HepG2 (cell line): ENCODE data around the gene SLC2A13. TPM values are rescaled to one million over a fixed set of nuclear protein-coding genes. Genes with fewer than 3 reads are reported as not detected.

Experiments
- ATAC-seq: fragments of 200-7000 bp; cut with Tn5 transposase; 3 replicates; pipeline ENCODE4 v1.9.1; 2020; ENCODE audit warnings: mild to moderate bottlenecking, moderate library complexity
- BruUV-seq: library from RNA; stranded (reverse); fragments of 400-500 nt; replicated peaks from 2 replicates; lab custom pipeline; 2021; lab: Mats Ljungman, UMichigan
- CTCF ChIA-PET: fragments of 300-600 bp; formaldehyde crosslinking; extraction: SDS; loops from one replicate; lab custom pipeline; 2021; ENCODE audit warnings: low total read pairs, inconsistent platforms, low intra/inter-chr PET ratio; lab: Yijun Ruan, JAX
- POLR2A ChIA-PET: fragments of 350-600 bp; sonication (Branson Sonifier 250); formaldehyde crosslinking; loops from one replicate; lab custom pipeline; 2020; ENCODE audit warnings: antibody characterized with exemption, inconsistent platforms; lab: Yijun Ruan, JAX
- DNase-seq: peaks from one replicate; pipeline ENCODE4 v3.0.0-alpha.2; 2015; ENCODE audit warnings: low spot score
- FAIRE-seq: peaks from 3 replicates; lab custom pipeline; 2011; peaks lifted over from hg19 to GRCh38; lab: Jason Lieb, UNC
- H2AFZ ChIP-seq: one replicate; pipeline ENCODE4 v1.6.1; 2011; ENCODE audit warnings: low read length, inconsistent platforms
- H3K27ac ChIP-seq: fragments of 300-600 bp; 3 replicates; pipeline ENCODE4 v1.8.0; 2011; ENCODE audit warnings: mixed run types, mild to moderate bottlenecking, mixed read lengths, low read length, inconsistent platforms; ENCODE audit not compliant: insufficient read depth; ENCODE audit errors: extremely low read length
- H3K27me3 ChIP-seq, 2 experiments: fragments of 200-600 bp in 1 of 2; 2 replicates in 1 of 2; 3 replicates in 1 of 2; pipeline versions ENCODE4 v1.6.0 to v1.8.0; 2011; ENCODE audit warnings: low read length in 2 of 2, mild to moderate bottlenecking in 2 of 2, moderate library complexity in 2 of 2, inconsistent platforms in 1 of 2; ENCODE audit not compliant: insufficient read depth in 2 of 2, control insufficient read depth in 1 of 2
- H3K36me3 ChIP-seq, 2 experiments: fragments of 200-600 bp in 1 of 2; replicated peaks in 1 of 2; 2 replicates in 1 of 2; 3 replicates in 1 of 2; pipeline versions ENCODE4 v1.5.1 to v1.8.0; 2011; ENCODE audit warnings: low read length in 2 of 2, inconsistent platforms in 1 of 2; ENCODE audit not compliant: insufficient read depth in 2 of 2, control insufficient read depth in 1 of 2
- H3K4me1 ChIP-seq: 2 replicates; pipeline ENCODE4 v1.5.1; 2012; ENCODE audit warnings: low read length, inconsistent platforms; ENCODE audit not compliant: insufficient read depth
- H3K4me2 ChIP-seq: 2 replicates; pipeline ENCODE4 v1.6.0; 2011; ENCODE audit warnings: low read depth, low read length, inconsistent platforms
- H3K4me3 ChIP-seq, 3 experiments: fragments of 200-600 bp in 1 of 3; sonication (generic), shearing (Covaris generic) in 1 of 3; replicated peaks in 1 of 3; 2 replicates each; pipeline ENCODE4 v1.5.1; 2011 to 2016; ENCODE audit warnings: low read length in 3 of 3, inconsistent platforms in 2 of 3, low read depth in 2 of 3, mild to moderate bottlenecking in 2 of 3, control low read depth in 1 of 3, mixed read lengths in 1 of 3; ENCODE audit not compliant: insufficient read depth in 1 of 3
- H3K79me2 ChIP-seq: one replicate; pipeline ENCODE4 v1.6.1; 2011; ENCODE audit warnings: low read length, inconsistent platforms; ENCODE audit not compliant: insufficient read depth
- H3K9ac ChIP-seq: 2 replicates; pipeline ENCODE4 v1.6.0; 2011; ENCODE audit warnings: mild to moderate bottlenecking, low read depth, low read length, inconsistent platforms; ENCODE audit not compliant: insufficient read depth
- H3K9me3 ChIP-seq: 2 replicates; pipeline ENCODE4 v1.5.1; 2012; ENCODE audit warnings: mild to moderate bottlenecking, low read length
- H4K20me1 ChIP-seq: 2 replicates; pipeline ENCODE4 v1.6.0; 2011; ENCODE audit warnings: inconsistent platforms, mild to moderate bottlenecking, low read length, moderate library complexity; ENCODE audit not compliant: insufficient read depth
- GABPA ChIP-seq, 2 experiments: IDR thresholded peaks; 2 replicates each; pipeline ENCODE4 v1.6.1; 2011 to 2016; ENCODE audit warnings: low read depth in 2 of 2, low read length in 1 of 2, missing biosample characterization in 1 of 2, missing genetic modification characterization in 1 of 2
- HNRNPLL ChIP-seq: fragments of 200-400 bp; formaldehyde crosslinking; IDR thresholded peaks from 2 replicates; pipeline ENCODE4 v1.6.1; 2017; ENCODE audit warnings: mild to moderate bottlenecking, low read depth, low read length; ENCODE audit not compliant: poor library complexity, severe bottlenecking
- HOXA7 ChIP-seq: sonication (generic); formaldehyde crosslinking; IDR thresholded peaks from 2 replicates; pipeline ENCODE4 v1.8.1; 2022; ENCODE audit warnings: mild to moderate bottlenecking, missing genetic modification reagents, moderate library complexity
- LCORL ChIP-seq, 2 experiments: fragments of 450-650 bp in 1 of 2; sonication (generic) in 1 of 2; formaldehyde crosslinking in 1 of 2; IDR thresholded peaks; 2 replicates each; pipeline versions ENCODE4 v1.5.0 to v1.6.1; 2017 to 2020; ENCODE audit warnings: antibody characterized with exemption in 1 of 2, missing genetic modification reagents in 1 of 2
- NFYB ChIP-seq: sonication (generic); formaldehyde crosslinking; IDR thresholded peaks from 2 replicates; pipeline ENCODE4 v1.4.0; 2020; ENCODE audit warnings: missing genetic modification reagents
- NONO ChIP-seq, 2 experiments: fragments of 450-650 bp in 1 of 2; sonication (generic) in 1 of 2; formaldehyde crosslinking in 1 of 2; IDR thresholded peaks in 1 of 2; conservative IDR thresholded peaks in 1 of 2; 2 replicates each; pipeline versions ENCODE4 v1.6.1 to v1.8.0; 2017 to 2022; ENCODE audit warnings: mild to moderate bottlenecking in 1 of 2, missing genetic modification reagents in 1 of 2, moderate library complexity in 1 of 2
- PRMT3 ChIP-seq: sonication (generic); formaldehyde crosslinking; IDR thresholded peaks from 2 replicates; pipeline ENCODE4 v1.8.1; 2022; ENCODE audit warnings: low read depth, mild to moderate bottlenecking, moderate library complexity, missing genetic modification reagents, borderline replicate concordance
- SIN3A ChIP-seq: IDR thresholded peaks from 2 replicates; pipeline ENCODE4 v1.6.1; 2011; ENCODE audit warnings: low read depth, mild to moderate bottlenecking, control low read depth, low read length, borderline replicate concordance
- SMC3 ChIP-seq: IDR thresholded peaks from 2 replicates; pipeline ENCODE4 v1.6.1; 2011; ENCODE audit warnings: low read length, improper control_type of control experiment
- SMYD3 ChIP-seq: sonication (generic); formaldehyde crosslinking; IDR thresholded peaks from 2 replicates; pipeline ENCODE4 v1.8.1; 2023; ENCODE audit warnings: mild to moderate bottlenecking, missing genetic modification reagents
- TRIM24 ChIP-seq: sonication (generic); formaldehyde crosslinking; IDR thresholded peaks from 2 replicates; pipeline ENCODE4 v1.8.0; 2022; ENCODE audit warnings: mild to moderate bottlenecking, missing genetic modification reagents
- ZBTB42 ChIP-seq: sonication (generic); formaldehyde crosslinking; IDR thresholded peaks from 2 replicates; pipeline ENCODE4 v1.5.0; 2020; ENCODE audit warnings: mild to moderate bottlenecking, missing genetic modification reagents
- ZNF577 ChIP-seq: sonication (generic); formaldehyde crosslinking; IDR thresholded peaks from 2 replicates; pipeline ENCODE4 v1.4.0; 2020; ENCODE audit warnings: mild to moderate bottlenecking, low read depth, missing genetic modification reagents, borderline replicate concordance
- ZNF646 ChIP-seq: sonication (generic); formaldehyde crosslinking; IDR thresholded peaks from 2 replicates; pipeline ENCODE4 v1.9.0; 2021; ENCODE audit warnings: mild to moderate bottlenecking, missing genetic modification reagents
- ZNF800 ChIP-seq: sonication (generic); formaldehyde crosslinking; IDR thresholded peaks from 2 replicates; pipeline ENCODE4 v1.4.0; 2020; ENCODE audit warnings: missing genetic modification reagents
- ZSCAN29 ChIP-seq: sonication (generic); formaldehyde crosslinking; conservative IDR thresholded peaks from 2 replicates; pipeline ENCODE4 v1.4.0; 2020; ENCODE audit warnings: mild to moderate bottlenecking, missing genetic modification reagents
- WGBS: methylation state at CpG from one replicate; pipeline ENCODE4 v1.1.6; 2017; ENCODE audit warnings: low lambda C conversion rate; 5-methylcytosine and 5-hydroxymethylcytosine counted together
- in situ Hi-C: cut with HindIII; loops from 2 replicates; pipeline ENCODE4 v1.10.0; 2017; ENCODE audit warnings: low pct_unique_long_range_greater_than_20kb; ENCODE audit not compliant: extremely low pct_ligation_motif_present
- intact Hi-C: fragments of 100-400 bp; cut with micrococcal nuclease; formaldehyde crosslinking; loops from one replicate; pipeline ENCODE4 v1.10.0; 2022; ENCODE audit not compliant: unreplicated experiment
- polyA plus RNA-seq, 8 experiments: library from polyadenylated mRNA; depleted of rRNA in 3 of 8; stranded (reverse) in 7 of 8; unstranded in 1 of 8; fragments of >200 nt; fragmentation: Illumina TruSeq in 4 of 8; extraction: Trizol in 4 of 8; gene quantifications; 2 replicates each; pipeline versions ENCODE4 v1.2.1 to v1.2.3, GENCODE V29; 2011 to 2016; ENCODE audit warnings: low read depth in 4 of 8, missing spikeins in 1 of 8, mixed read lengths in 1 of 8; ENCODE audit not compliant: insufficient read depth in 1 of 8
- total RNA-seq, 5 experiments: library from RNA; depleted of rRNA; stranded (reverse); fragments of >200 nt; fragmentation: Illumina TruSeq; extraction: Trizol; gene quantifications; 2 replicates each; pipeline ENCODE4 v1.2.3, GENCODE V29; 2016; ENCODE audit warnings: low read depth in 1 of 5

Gene SLC2A13
- total and polyA plus RNA-seq, 2 of the 13 experiments (the other 11 are each of a cell fraction or from before 2014, with no cell fraction given): 5.5 to 6.0 TPM

GRCh38 chr12:40154381-40154780 lies 48.5 kb upstream of the SLC2A13 start:
- H3K9ac ChIP-seq: no peak overlapping the region
- H3K27ac ChIP-seq: no peak overlapping the region
- H3K4me2 ChIP-seq: no peak overlapping the region
- no peaks in the 10 kb centered on the region for H3K36me3 ChIP-seq
- in situ Hi-C loops (loop anchor here (5.0 kb wide), 1 partner anchor 163 kb away; no protein-coding TSS in a partner anchor), intact Hi-C loops (no loop called here)
- no peaks in the 10 kb centered on the region; a peak in 1 of 5 replicates for H3K27me3 ChIP-seq
- FAIRE-seq (no peak), DNase-seq (no peak), ATAC-seq (no peak)
- H4K20me1 ChIP-seq: no peaks in the 10 kb centered on the region
- ChIA-PET CTCF (interaction anchor here (2.4 kb wide), 1 partner anchor 159 kb away, joined by 11 read pairs; no protein-coding TSS in a partner anchor), POLR2A (no interaction called here)
- WGBS: 4% methylated on average over 4 of the region's 4 CpGs
- H3K4me1 ChIP-seq: no peaks in the 10 kb centered on the region
- H2AFZ ChIP-seq: no peak overlapping the region
- H3K9me3 ChIP-seq: no peaks in the 10 kb centered on the region
- no peak overlapping the region for H3K4me3 ChIP-seq
- H3K79me2 ChIP-seq: no peaks in the 10 kb centered on the region
- no TSS peak for BruUV-seq
- TF ChIP-seq PRMT3 (CRISPR knock-in tag) (no peak), SMC3 (no peak), SMYD3 (no peak), NFYB (CRISPR knock-in tag) (no peak), GABPA (IDR thresholded peaks at IDR 0.05; ENCODE audit: low read depth, low read length) (no peak), GABPA (CRISPR knock-in tag; IDR thresholded peaks at IDR 0.05; ENCODE audit: low read depth) (no peak), TRIM24 (CRISPR knock-in tag) (no peak), ZNF646 (CRISPR knock-in tag) (no peak), LCORL (IDR thresholded peaks at IDR 0.05) (no peak), LCORL (CRISPR knock-in tag; IDR thresholded peaks at IDR 0.05) (no peak), SIN3A (no peak), ZSCAN29 (no peak), ZNF800 (CRISPR knock-in tag) (no peak), HOXA7 (CRISPR knock-in tag) (no peak), NONO (IDR thresholded peaks at IDR 0.05) (no peak), NONO (CRISPR knock-in tag; conservative IDR thresholded peaks at IDR 0.05) (no peak), ZBTB42 (CRISPR knock-in tag) (no peak), HNRNPLL (no peak), ZNF577 (CRISPR knock-in tag) (no peak)
